K562 (cell line): ENCODE results near the gene ECT2. TPM values are rescaled to one million over a fixed set of nuclear protein-coding genes. Genes with fewer than 3 reads are reported as not detected.

Experiments
- ARNT ChIP-seq, 2 experiments: fragments of 450-650 bp; IDR thresholded peaks; 2 replicates each; pipeline ENCODE4 v1.6.1; 2016; ENCODE audit warnings: mild to moderate bottlenecking in 1 of 2
- ATF7 ChIP-seq: fragments of 450-650 bp; IDR thresholded peaks from 2 replicates; pipeline ENCODE4 v1.7.1; 2014; ENCODE audit warnings: mild to moderate bottlenecking, moderate library complexity
- CBFA2T2 ChIP-seq: fragments of 450-650 bp; conservative IDR thresholded peaks from 2 replicates; pipeline ENCODE4 v1.6.1; 2017; ENCODE audit warnings: mild to moderate bottlenecking
- ESRRA ChIP-seq: fragments of 450-650 bp; IDR thresholded peaks from 2 replicates; pipeline ENCODE4 v1.6.1; 2014; ENCODE audit warnings: low read depth, mild to moderate bottlenecking, moderate library complexity, borderline replicate concordance
- GATAD2B ChIP-seq: fragments of 450-650 bp; IDR thresholded peaks from 2 replicates; pipeline ENCODE4 v1.6.1; 2017; ENCODE audit warnings: mild to moderate bottlenecking, borderline replicate concordance
- MAFG ChIP-seq: fragments of 450-650 bp; conservative IDR thresholded peaks from 2 replicates; pipeline ENCODE4 v1.6.1; 2016; ENCODE audit warnings: missing genetic modification characterization, missing compliant biosample characterization
- MITF ChIP-seq: IDR thresholded peaks from 2 replicates; pipeline ENCODE4 v1.6.1; 2014; ENCODE audit warnings: antibody characterized with exemption
- MTA2 ChIP-seq: fragments of 450-650 bp; IDR thresholded peaks from 2 replicates; pipeline ENCODE4 v1.6.1; 2016; ENCODE audit warnings: low read depth
- NFE2L1 ChIP-seq: fragments of 450-650 bp; IDR thresholded peaks from 2 replicates; pipeline ENCODE4 v1.6.1; 2016; ENCODE audit warnings: missing genetic modification characterization, low read depth, mild to moderate bottlenecking, missing compliant biosample characterization, moderate library complexity, borderline replicate concordance
- RBM14 ChIP-seq: fragments of 200-400 bp; formaldehyde crosslinking; IDR thresholded peaks from 2 replicates; pipeline ENCODE4 v1.6.1; 2018; ENCODE audit warnings: low read depth, mild to moderate bottlenecking, low read length, moderate library complexity, borderline replicate concordance; ENCODE audit not compliant: insufficient read depth
- SREBF2 ChIP-seq: sonication (generic); formaldehyde crosslinking; IDR thresholded peaks from 2 replicates; pipeline ENCODE4 v1.4.0; 2020; ENCODE audit warnings: mild to moderate bottlenecking, missing genetic modification reagents
- TSC22D4 ChIP-seq: fragments of 450-650 bp; IDR thresholded peaks from 2 replicates; pipeline ENCODE4 v1.6.1; 2016; ENCODE audit warnings: missing genetic modification characterization, missing biosample characterization, control low read depth
- ZBTB17 ChIP-seq: fragments of 450-650 bp; formaldehyde crosslinking; IDR thresholded peaks from 2 replicates; pipeline ENCODE4 v1.4.0; 2020; ENCODE audit warnings: mild to moderate bottlenecking
- ZBTB7A ChIP-seq: IDR thresholded peaks from 2 replicates; pipeline ENCODE4 v1.6.1; 2011; ENCODE audit warnings: low read depth, mild to moderate bottlenecking, low read length, moderate library complexity, borderline replicate concordance; ENCODE audit not compliant: control insufficient read depth
- ZNF140 ChIP-seq: fragments of 250-450 bp; sonication (Bioruptor Pico); IDR thresholded peaks from 2 replicates; pipeline ENCODE4 v1.8.0; 2021; ENCODE audit warnings: moderate library complexity, mild to moderate bottlenecking, inconsistent platforms
- ZNF24 ChIP-seq: fragments of 450-650 bp; IDR thresholded peaks from 2 replicates; pipeline ENCODE4 v1.6.1; 2016
- polyA plus RNA-seq, 8 experiments: library from polyadenylated mRNA; depleted of rRNA in 4 of 8; stranded (reverse) in 5 of 8; unstranded in 3 of 8; fragments of >200 nt; fragmentation: Nextera tagmentation in 2 of 8; fragmentation: Illumina TruSeq in 1 of 8; extraction: Ambion mirVana in 2 of 8; extraction: Trizol in 1 of 8; gene quantifications; 2 replicates each; pipeline versions ENCODE4 v1.2.1 to v1.2.3, GENCODE V29; 2011 to 2014; ENCODE audit warnings: inconsistent platforms in 1 of 8, missing spikeins in 1 of 8
- total RNA-seq, 7 experiments: library from RNA; depleted of rRNA in 6 of 7; stranded (reverse); fragments of >200 nt in 6 of 7; fragmentation: Illumina TruSeq in 2 of 7; extraction: Trizol in 2 of 7; gene quantifications; 2 replicates each; pipeline versions ENCODE4 v1.2.1 to v1.2.3, GENCODE V29; 2011 to 2021; ENCODE audit warnings: low replicate concordance in 1 of 7
- TF ChIP-seq, protein P1 (sequence below): sonication (generic); formaldehyde crosslinking; IDR thresholded peaks from 2 replicates; pipeline ENCODE4 v1.8.0; 2022; ENCODE audit warnings: mild to moderate bottlenecking, missing genetic modification reagents
- TF ChIP-seq, protein P2 (sequence below): fragments of 250-450 bp; sonication (Bioruptor Pico); IDR thresholded peaks from 2 replicates; pipeline ENCODE4 v1.5.0; 2021
- TF ChIP-seq, protein P3 (sequence below), 2 experiments: fragments of 200-800 bp in 1 of 2; sonication (Bioruptor generic) in 1 of 2; sonication (generic) in 1 of 2; formaldehyde crosslinking in 1 of 2; IDR thresholded peaks in 1 of 2; conservative IDR thresholded peaks in 1 of 2; 2 replicates each; pipeline versions ENCODE4 v1.5.0 to v1.6.1; 2016 to 2020; ENCODE audit warnings: missing compliant biosample characterization in 1 of 2, missing genetic modification characterization in 1 of 2, missing genetic modification reagents in 1 of 2

Gene ECT2
- total and polyA plus RNA-seq, 9 of the 15 experiments (the other 6 are each of a cell fraction or from before 2014, with no cell fraction given) = 19.0 to 53.0 (median 36.5) TPM

DNA sequence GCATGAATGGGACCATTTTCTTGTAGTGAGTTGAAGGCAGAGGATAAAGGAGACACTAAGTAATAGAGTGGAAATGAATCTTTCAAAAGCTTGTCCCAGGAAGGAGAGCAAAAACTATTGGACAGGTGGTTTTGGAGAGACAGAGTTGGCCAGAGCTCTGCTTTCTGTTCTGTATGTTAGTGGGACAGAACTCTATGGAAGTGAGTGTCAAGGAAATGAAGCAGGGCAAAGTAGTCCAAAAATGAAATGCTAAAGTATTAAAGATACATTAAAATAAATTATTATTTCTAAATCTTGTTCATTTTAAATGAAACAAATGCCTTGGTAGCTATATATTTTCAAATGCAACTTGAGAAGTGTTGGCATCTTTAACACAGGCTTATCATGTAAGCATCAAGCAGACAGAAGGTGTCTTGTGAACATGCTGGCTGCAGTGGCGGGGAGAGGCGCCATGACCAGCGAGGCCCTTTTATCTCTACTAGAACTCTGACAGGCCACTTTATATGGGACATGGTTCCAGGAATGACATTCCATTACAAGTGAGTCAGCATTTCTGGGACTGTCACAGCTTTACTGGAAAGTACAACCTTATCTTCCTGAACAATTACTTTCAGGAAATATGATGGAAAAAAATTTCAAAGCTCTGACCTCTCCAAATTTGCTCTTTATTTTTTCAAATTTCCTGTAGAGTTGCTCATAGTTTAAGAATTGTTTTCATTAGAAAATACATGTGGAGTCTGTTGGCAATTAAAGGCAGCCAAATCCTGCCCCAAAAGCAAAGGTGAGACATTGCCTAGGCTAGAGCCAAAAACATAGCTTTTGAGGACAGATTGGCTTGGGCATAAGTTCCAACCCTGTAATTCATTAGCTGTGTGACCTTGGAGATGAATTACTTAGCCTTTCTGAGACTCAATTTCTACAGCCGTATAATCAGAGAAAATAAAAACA, 106.5 kb downstream of the ECT2 start (continued):
- TF ChIP-seq, protein P1, sequence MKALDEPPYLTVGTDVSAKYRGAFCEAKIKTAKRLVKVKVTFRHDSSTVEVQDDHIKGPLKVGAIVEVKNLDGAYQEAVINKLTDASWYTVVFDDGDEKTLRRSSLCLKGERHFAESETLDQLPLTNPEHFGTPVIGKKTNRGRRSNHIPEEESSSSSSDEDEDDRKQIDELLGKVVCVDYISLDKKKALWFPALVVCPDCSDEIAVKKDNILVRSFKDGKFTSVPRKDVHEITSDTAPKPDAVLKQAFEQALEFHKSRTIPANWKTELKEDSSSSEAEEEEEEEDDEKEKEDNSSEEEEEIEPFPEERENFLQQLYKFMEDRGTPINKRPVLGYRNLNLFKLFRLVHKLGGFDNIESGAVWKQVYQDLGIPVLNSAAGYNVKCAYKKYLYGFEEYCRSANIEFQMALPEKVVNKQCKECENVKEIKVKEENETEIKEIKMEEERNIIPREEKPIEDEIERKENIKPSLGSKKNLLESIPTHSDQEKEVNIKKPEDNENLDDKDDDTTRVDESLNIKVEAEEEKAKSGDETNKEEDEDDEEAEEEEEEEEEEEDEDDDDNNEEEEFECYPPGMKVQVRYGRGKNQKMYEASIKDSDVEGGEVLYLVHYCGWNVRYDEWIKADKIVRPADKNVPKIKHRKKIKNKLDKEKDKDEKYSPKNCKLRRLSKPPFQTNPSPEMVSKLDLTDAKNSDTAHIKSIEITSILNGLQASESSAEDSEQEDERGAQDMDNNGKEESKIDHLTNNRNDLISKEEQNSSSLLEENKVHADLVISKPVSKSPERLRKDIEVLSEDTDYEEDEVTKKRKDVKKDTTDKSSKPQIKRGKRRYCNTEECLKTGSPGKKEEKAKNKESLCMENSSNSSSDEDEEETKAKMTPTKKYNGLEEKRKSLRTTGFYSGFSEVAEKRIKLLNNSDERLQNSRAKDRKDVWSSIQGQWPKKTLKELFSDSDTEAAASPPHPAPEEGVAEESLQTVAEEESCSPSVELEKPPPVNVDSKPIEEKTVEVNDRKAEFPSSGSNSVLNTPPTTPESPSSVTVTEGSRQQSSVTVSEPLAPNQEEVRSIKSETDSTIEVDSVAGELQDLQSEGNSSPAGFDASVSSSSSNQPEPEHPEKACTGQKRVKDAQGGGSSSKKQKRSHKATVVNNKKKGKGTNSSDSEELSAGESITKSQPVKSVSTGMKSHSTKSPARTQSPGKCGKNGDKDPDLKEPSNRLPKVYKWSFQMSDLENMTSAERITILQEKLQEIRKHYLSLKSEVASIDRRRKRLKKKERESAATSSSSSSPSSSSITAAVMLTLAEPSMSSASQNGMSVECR = no peak
- peak; percentile 77 for TF ChIP-seq GATAD2B
- TF ChIP-seq RBM14 = no peak
- TF ChIP-seq ZNF140 (CRISPR knock-in tag) = no peak
- TF ChIP-seq, protein P2, sequence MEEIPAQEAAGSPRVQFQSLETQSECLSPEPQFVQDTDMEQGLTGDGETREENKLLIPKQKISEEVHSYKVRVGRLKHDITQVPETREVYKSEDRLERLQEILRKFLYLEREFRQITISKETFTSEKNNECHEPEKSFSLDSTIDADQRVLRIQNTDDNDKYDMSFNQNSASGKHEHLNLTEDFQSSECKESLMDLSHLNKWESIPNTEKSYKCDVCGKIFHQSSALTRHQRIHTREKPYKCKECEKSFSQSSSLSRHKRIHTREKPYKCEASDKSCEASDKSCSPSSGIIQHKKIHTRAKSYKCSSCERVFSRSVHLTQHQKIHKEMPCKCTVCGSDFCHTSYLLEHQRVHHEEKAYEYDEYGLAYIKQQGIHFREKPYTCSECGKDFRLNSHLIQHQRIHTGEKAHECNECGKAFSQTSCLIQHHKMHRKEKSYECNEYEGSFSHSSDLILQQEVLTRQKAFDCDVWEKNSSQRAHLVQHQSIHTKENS (CRISPR knock-in tag) = no peak
- TF ChIP-seq ARNT (IDR thresholded peaks at IDR 0.05) = peak in 1 of 2 experiments; percentile 27; a peak in 1 of 4 replicates
- 0 out of 2 replicates have a peak, but pooled peaks have one; percentile 42 for TF ChIP-seq ATF7
- TF ChIP-seq MTA2 = peak; percentile 38; the same call in 1 of the 2 replicates
- TF ChIP-seq, protein P3, sequence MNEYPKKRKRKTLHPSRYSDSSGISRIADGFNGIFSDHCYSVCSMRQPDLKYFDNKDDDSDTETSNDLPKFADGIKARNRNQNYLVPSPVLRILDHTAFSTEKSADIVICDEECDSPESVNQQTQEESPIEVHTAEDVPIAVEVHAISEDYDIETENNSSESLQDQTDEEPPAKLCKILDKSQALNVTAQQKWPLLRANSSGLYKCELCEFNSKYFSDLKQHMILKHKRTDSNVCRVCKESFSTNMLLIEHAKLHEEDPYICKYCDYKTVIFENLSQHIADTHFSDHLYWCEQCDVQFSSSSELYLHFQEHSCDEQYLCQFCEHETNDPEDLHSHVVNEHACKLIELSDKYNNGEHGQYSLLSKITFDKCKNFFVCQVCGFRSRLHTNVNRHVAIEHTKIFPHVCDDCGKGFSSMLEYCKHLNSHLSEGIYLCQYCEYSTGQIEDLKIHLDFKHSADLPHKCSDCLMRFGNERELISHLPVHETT (CRISPR knock-in tag; conservative IDR thresholded peaks at IDR 0.05 in 1 of 2, IDR thresholded peaks at IDR 0.05 in 1 of 2) = no peak
- no peak for TF ChIP-seq MITF
- TF ChIP-seq MAFG = peak; percentile 98
- peak; percentile 28; the same call in 1 of the 2 replicates for TF ChIP-seq CBFA2T2
- TF ChIP-seq NFE2L1 (tag) = peak; percentile 79
- no peak for TF ChIP-seq ZNF24
- TF ChIP-seq TSC22D4 (tag) = no peak
- no peak for TF ChIP-seq ESRRA
- no peak for TF ChIP-seq ZBTB7A
- TF ChIP-seq SREBF2 = no peak
- no peak for TF ChIP-seq ZBTB17
